ENCODE results near the gene STBD1. TPM values are rescaled to one million over a fixed set of nuclear protein-coding genes. Genes with fewer than 3 reads are reported as not detected.
"Not testable (repeated sequence)": the region's sequence is repeated elsewhere in the genome, so short reads cannot be mapped to it uniquely, and the experiment has no call there.

STBD1 gene
- total RNA-seq, 1 experiment from 2014 or later = not detected

DNA sequence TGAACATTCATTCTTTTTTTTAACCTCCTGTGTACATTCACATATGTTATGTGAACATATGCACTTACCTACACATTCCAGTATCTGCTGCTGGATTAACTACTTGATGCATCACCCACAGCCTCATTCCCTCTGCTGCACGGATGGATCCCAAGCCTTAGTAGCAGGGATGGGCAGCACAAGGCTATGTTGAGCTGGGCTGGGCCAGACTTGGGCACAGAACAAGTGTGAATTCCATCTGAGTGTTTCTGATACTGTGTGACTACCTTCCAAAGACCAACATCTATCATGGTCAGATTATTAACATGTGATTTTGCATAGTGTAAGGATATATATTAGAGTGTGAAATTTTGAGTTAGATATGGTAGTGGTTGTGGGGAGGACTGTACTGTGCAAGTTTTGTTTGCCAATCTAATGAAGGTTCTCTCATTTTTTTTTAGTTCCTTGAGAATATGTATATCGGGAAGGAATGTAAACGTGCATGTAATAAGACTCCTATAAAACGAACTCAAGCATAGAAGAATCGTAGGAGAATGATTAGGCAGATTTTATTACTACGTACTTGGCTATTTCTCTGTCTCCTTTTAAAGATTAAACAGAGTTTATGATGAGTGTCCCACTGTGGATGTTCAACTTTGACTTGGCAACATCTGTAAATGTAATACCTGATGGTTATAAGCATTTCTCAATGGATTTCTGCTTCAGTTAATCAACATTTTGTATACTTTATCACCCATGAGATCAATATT, 23.4 kb upstream of the STBD1 start:
- TF ChIP-seq, protein P1, sequence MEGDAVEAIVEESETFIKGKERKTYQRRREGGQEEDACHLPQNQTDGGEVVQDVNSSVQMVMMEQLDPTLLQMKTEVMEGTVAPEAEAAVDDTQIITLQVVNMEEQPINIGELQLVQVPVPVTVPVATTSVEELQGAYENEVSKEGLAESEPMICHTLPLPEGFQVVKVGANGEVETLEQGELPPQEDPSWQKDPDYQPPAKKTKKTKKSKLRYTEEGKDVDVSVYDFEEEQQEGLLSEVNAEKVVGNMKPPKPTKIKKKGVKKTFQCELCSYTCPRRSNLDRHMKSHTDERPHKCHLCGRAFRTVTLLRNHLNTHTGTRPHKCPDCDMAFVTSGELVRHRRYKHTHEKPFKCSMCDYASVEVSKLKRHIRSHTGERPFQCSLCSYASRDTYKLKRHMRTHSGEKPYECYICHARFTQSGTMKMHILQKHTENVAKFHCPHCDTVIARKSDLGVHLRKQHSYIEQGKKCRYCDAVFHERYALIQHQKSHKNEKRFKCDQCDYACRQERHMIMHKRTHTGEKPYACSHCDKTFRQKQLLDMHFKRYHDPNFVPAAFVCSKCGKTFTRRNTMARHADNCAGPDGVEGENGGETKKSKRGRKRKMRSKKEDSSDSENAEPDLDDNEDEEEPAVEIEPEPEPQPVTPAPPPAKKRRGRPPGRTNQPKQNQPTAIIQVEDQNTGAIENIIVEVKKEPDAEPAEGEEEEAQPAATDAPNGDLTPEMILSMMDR (conservative IDR thresholded peaks at IDR 0.05; ENCODE audit: low read depth, low read length) = no peak
- TF ChIP-seq EZH2 (IDR thresholded peaks at IDR 0.05; ENCODE audit: borderline replicate concordance, low read depth, low read length, poor library complexity, severe bottlenecking) = no peak
- no peaks in the 10 kb centered on the region for H3K9me3 ChIP-seq (ENCODE audit: low read depth, low read length, poor library complexity, severe bottlenecking)
- BruUV-seq (replicated peaks) = no TSS peak
- H3K36me3 ChIP-seq (ENCODE audit: insufficient read depth, low read length, poor library complexity, severe bottlenecking) = no peaks in the 10 kb centered on the region
- ChIA-PET POLR2A (ENCODE audit: low non-redundant PET) (no interaction called here), CTCF (no interaction called here)
- no peak for DNase-seq (ENCODE audit: low spot score)
- intact Hi-C loops (cut with micrococcal nuclease; ENCODE audit: unreplicated experiment) = no loop called here
- H3K27ac ChIP-seq (ENCODE audit: low read depth, low read length, poor library complexity, severe bottlenecking) = no peak overlapping the region
- no peaks in the 10 kb centered on the region for H3K4me1 ChIP-seq (ENCODE audit: insufficient read depth, low read length, poor library complexity, severe bottlenecking)
- no peaks in the 10 kb centered on the region for H3K27me3 ChIP-seq (replicated peaks; ENCODE audit: insufficient read depth, low read depth, low read length, poor library complexity)
- no peak overlapping the region for H3K4me3 ChIP-seq (ENCODE audit: low read depth, low read length, poor library complexity, severe bottlenecking)

DNA sequence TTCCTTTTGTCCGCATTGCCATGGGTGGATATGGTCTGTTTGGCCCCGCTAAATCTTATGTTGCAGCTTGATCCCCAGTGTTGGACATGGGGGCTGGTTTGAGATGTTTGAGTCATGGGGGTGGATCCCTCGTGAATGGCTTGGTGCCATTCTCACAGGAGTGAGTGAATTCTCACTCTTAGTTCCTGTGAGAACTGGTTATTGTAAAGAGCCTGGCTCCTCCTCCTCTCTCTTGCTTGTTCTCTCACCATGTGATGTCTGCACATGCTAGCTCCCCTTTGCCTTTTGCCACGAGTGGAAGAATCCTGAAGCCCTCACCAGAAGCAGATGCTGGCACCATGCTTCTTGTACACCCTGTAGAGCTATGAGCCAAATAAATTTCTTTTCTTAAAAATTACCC, 22.6 kb upstream of the STBD1 start:
- Histone ChIP-seq H3K36me3 (ENCODE audit: insufficient read depth, low read length, poor library complexity, severe bottlenecking) (no peaks in the 10 kb centered on the region), H3K27ac (ENCODE audit: low read depth, low read length, poor library complexity, severe bottlenecking) (no peak overlapping the region), H3K27me3 (replicated peaks; ENCODE audit: insufficient read depth, low read depth, low read length, poor library complexity) (no peaks in the 10 kb centered on the region), H3K4me1 (ENCODE audit: insufficient read depth, low read length, poor library complexity, severe bottlenecking) (no peaks in the 10 kb centered on the region), H3K4me3 (ENCODE audit: low read depth, low read length, poor library complexity, severe bottlenecking) (no peak overlapping the region), H3K9me3 (ENCODE audit: low read depth, low read length, poor library complexity, severe bottlenecking) (no peaks in the 10 kb centered on the region)
- ChIA-PET POLR2A (ENCODE audit: low non-redundant PET) (no interaction called here), CTCF (no interaction called here)
- intact Hi-C loops (cut with micrococcal nuclease; ENCODE audit: unreplicated experiment) = no loop called here
- TF ChIP-seq, protein P1 (conservative IDR thresholded peaks at IDR 0.05; ENCODE audit: low read depth, low read length) = no peak
- TF ChIP-seq EZH2 (IDR thresholded peaks at IDR 0.05; ENCODE audit: borderline replicate concordance, low read depth, low read length, poor library complexity, severe bottlenecking) = no peak
- DNase-seq (ENCODE audit: low spot score) = no peak
- no TSS peak for BruUV-seq (replicated peaks)

DNA sequence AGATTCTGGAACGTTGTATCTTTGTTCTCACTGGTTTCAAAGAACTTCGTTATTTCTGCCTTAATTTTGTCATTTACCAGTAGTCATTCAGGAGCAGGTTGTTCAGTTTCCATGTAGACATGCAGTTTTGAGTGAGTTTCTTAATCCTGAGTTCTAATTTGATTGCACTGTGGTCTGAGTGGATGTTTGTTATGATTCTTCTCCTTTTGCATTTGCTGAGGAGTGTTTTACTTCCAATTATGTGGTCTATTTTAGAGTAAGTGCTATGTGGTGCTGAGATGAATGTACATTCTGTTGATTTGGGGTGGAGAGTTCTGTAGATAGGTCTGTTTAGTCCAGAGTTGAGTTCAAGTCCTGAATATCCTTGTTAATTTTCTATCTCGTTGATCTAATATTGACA, 18.7 kb upstream of the STBD1 start:
- CTCF ChIA-PET = not testable (repeated sequence)

GRCh38 chr4:76292730-76293129, 13.8 kb upstream of the STBD1 start:
- H3K27ac ChIP-seq (ENCODE audit: low read depth, low read length, poor library complexity, severe bottlenecking) = no peak overlapping the region
- POLR2A ChIA-PET (ENCODE audit: low non-redundant PET) = no interaction called here
- no peak overlapping the region for H3K4me3 ChIP-seq (ENCODE audit: low read depth, low read length, poor library complexity, severe bottlenecking)
- no peak for TF ChIP-seq EZH2 (IDR thresholded peaks at IDR 0.05; ENCODE audit: borderline replicate concordance, low read depth, low read length, poor library complexity, severe bottlenecking)
- TF ChIP-seq, protein P1 (conservative IDR thresholded peaks at IDR 0.05; ENCODE audit: low read depth, low read length) = no peak
- intact Hi-C loops (cut with micrococcal nuclease; ENCODE audit: unreplicated experiment) = no loop called here
- H3K4me1 ChIP-seq (ENCODE audit: insufficient read depth, low read length, poor library complexity, severe bottlenecking) = no peaks in the 10 kb centered on the region
- no peak for DNase-seq (ENCODE audit: low spot score)
- CTCF ChIA-PET = no interaction called here
- BruUV-seq (replicated peaks) = no TSS peak
- no peaks in the 10 kb centered on the region for H3K36me3 ChIP-seq (ENCODE audit: insufficient read depth, low read length, poor library complexity, severe bottlenecking)
- H3K9me3 ChIP-seq (ENCODE audit: low read depth, low read length, poor library complexity, severe bottlenecking) = no peaks in the 10 kb centered on the region
- no peaks in the 10 kb centered on the region for H3K27me3 ChIP-seq (replicated peaks; ENCODE audit: insufficient read depth, low read depth, low read length, poor library complexity)

More for the DNA sequence above, 18.7 kb upstream of the STBD1 start:
- H3K4me1 ChIP-seq (ENCODE audit: insufficient read depth, low read length, poor library complexity, severe bottlenecking); H3K27me3 ChIP-seq (replicated peaks; ENCODE audit: insufficient read depth, low read depth, low read length, poor library complexity); POLR2A ChIA-PET (ENCODE audit: low non-redundant PET); H3K4me3 ChIP-seq (ENCODE audit: low read depth, low read length, poor library complexity, severe bottlenecking); DNase-seq (ENCODE audit: low spot score); BruUV-seq (replicated peaks); H3K9me3 ChIP-seq (ENCODE audit: low read depth, low read length, poor library complexity, severe bottlenecking); intact Hi-C loops (cut with micrococcal nuclease; ENCODE audit: unreplicated experiment); H3K27ac ChIP-seq (ENCODE audit: low read depth, low read length, poor library complexity, severe bottlenecking); H3K36me3 ChIP-seq (ENCODE audit: insufficient read depth, low read length, poor library complexity, severe bottlenecking): not testable (repeated sequence)

Measured in A673 (cell line).